GM19193 (cell line): ENCODE measurements around the gene SH2D3A.

Experiments used
- POLR2A ChIP-seq: IDR thresholded peaks from 4 replicates; pipeline ENCODE4 v1.6.1; 2011; ENCODE audit not compliant: insufficient read depth, insufficient read length; ENCODE audit errors: extremely low read depth

Gene SH2D3A

DNA sequence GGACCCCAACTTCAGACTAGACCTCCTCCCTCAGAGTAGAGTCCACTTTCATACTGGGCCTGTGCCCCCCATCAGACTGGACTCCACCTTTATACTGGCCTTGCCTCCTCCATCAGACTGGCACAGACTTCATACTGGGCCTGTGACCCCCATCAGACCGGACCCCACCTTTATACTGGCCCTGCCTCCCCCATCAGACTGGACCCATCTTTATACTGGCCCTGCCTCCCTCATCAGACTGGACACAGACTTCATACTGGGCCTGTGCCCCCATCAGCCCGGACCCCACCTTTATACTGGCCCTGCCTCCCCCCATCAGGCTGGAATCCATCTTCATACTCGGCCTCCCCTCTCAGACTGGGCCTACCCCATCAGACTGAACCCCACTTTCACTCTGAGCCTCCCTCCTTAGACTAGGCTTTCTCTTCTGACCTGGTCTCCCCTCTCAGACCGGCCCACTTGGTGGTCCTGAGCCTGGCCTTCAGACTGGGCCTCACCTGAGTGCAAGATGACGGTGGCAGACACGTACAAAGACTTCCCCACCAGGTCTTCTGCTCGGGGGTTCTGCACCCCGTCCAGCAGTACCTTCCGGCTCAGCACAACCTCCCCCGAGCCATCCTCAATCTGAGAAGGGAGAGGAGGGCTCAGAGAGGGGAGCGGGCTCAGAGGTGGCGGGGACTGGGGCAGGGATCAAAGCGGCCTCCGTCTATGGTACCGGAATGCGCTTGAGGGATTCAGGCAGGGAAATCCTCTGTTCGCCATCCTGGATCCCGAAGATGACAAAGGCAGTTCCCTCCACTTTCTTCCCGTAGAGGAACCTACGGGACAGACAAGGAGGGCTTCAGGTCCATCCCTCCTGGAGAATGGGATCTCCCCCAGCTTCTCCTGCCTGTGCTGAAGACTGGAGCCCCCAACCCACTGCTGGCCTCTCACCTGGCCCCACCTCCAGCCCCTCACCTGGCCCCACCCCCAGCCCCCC is 54.3 kb downstream of the SH2D3A start:
- TF ChIP-seq POLR2A, result no peak

- no peak for TF ChIP-seq POLR2A
These were observed 55.0 kb downstream of the SH2D3A start for GRCh38 chr19:6712231-6712630.

DNA sequence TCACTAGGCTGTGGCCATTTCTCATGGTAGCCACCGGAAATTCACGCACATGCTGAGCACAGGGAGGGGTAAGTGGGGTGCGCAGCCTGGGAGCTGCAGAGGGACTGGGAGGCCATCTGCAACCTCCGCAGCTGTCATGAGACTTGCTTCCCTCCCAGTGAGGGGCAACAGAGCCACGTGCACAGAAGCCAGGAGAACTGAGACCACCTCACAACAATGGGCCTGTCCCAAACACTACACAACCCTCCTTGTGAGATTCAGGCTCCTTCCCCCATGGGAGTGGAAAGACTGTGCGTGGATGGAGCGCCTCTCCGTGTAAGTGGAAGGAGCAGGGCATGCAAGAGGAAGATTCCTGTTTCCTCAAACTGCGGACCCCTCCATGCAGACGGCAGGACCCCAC is 55.6 kb downstream of the SH2D3A start:
- TF ChIP-seq POLR2A, result no peak

- TF ChIP-seq POLR2A, result no peak
These were observed 56.2 kb downstream of the SH2D3A start for GRCh38 chr19:6711078-6711361.

- TF ChIP-seq POLR2A, result no peak
These were observed 56.8 kb downstream of the SH2D3A start for GRCh38 chr19:6710273-6711077.

- TF ChIP-seq POLR2A, result no peak
These were observed 57.7 kb downstream of the SH2D3A start for GRCh38 chr19:6709549-6709948.

DNA sequence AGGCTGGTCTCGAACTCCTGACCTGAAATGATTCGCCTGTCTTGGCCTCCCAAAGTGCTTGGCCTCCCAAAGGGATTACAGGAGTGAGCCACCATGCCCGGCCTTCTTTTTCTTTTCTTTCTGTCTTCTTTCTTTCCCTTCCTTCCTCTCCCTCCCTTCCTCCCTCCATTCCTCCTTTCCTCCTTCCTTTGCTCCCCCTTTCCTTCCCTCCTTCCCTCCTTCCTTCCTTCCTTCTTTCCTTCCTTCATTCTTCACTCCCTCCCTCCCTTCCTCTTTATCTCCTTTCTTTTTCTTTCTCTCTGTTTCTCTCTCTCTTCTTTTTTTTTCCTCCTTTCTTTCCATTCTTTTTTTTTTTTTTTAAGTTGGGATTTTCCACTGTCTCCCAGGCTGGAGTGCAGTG is 58.9 kb downstream of the SH2D3A start:
- no peak for TF ChIP-seq POLR2A

DNA sequence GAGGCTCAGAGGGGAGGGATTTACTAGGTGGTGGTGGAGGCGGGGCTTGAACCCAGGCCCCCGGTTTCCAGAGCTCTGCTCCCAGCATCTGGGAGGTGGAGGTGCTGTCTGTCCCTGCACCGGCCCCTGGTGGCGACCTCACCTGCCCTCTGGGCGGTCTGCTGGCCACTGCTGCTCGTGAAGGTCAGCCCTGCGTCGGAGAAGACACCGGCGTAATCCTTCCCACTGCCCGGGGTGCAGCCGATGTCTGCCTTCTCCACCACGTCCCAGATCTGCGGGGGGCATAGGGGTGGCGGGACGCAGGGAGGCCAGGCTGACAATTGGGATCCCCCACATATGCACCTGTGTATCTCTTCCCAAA is 59.6 kb downstream of the SH2D3A start:
- TF ChIP-seq POLR2A, result no peak

DNA sequence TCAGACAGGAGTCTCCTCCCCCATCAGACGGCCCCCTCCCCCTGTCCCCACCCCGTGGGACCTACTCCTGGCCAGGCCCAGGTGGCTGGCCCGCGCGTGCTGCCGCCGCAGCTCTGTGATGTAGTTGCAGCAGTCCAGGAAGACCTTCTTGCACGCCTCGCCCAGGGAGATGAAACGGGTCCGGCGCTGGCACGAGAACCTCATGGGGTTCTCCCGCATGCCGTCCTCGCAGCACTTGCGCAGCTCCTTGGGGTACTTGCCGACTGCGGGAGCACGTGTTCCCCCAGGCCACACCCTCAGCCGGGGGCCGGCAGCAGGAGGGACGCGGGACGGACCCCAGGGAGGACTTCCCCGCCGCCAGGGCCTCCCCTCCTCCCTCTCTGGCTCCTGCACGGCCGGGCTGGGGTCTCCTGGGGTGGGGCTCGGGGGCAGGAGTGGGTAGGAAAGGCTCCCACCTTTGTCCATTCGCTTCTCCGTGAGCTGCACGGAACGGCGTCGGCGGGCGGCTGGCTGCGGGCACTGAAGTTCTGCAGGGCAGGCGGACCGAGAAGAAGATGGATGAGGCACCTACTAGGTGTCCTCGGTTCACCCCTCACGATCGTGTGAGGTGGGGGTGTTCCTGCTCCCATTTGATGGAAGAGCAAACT is 60.1 kb downstream of the SH2D3A start:
- no peak for TF ChIP-seq POLR2A

DNA sequence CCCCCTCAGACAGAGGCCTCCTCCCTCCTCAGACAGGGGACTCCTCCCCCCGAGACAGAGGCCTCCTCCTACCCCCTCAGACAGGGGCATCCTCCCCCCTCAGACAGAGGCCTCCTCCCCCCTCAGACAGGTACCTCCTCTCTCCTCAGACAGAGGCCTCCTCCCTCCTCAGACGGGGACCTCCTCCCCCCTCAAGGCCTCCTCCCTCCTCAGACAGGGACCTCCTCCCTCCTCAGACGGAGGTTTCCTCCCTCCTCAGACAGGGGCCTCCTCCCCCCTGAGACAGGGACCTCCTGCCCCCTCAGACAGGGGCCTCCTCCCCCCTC is 60.6 kb downstream of the SH2D3A start:
- TF ChIP-seq POLR2A, result no peak

- no peak for TF ChIP-seq POLR2A
These were observed 61.2 kb downstream of the SH2D3A start for GRCh38 chr19:6705931-6706632.
